NT2/D1 (cell line): ENCODE measurements around the gene LPA.
"Not testable (repeated sequence)": the region's sequence is repeated elsewhere in the genome, so short reads cannot be mapped to it uniquely, and the experiment has no call there.

Source experiments
- SUZ12 ChIP-seq: IDR thresholded peaks from 2 replicates; pipeline ENCODE4 v1.6.1; 2011; ENCODE audit not compliant: insufficient read length, insufficient read depth; ENCODE audit errors: extremely low read depth
- ZNF274 ChIP-seq: IDR thresholded peaks from 2 replicates; pipeline ENCODE4 v1.6.1; 2011; ENCODE audit warnings: mild to moderate bottlenecking, low read depth, low read length

- TF ChIP-seq SUZ12, ZNF274: not testable (repeated sequence)
These were observed 44.9 kb upstream of the LPA start for GRCh38 chr6:160708993-160709392.
